ENCODE results near the gene MYO10.

DNA sequence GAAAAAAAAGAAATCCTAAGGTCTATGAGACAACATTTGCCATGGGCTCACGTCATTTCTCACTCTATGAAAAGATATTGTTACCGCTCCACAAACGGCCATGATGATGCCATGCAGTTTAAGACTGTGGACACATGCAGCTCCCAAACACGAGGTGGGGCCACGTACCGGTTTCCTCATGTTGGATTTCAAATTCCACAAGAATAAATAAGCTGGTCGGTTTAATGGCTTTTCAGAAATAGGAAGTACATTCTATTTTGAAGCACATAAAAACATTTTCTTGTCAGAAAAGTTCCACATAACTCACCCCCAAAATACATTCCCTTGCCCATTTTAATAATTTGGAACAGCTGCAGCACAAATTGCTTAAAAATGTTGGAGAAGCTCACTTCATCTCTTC, 130.6 kb downstream of the MYO10 start:
- TF ChIP-seq, protein P1, sequence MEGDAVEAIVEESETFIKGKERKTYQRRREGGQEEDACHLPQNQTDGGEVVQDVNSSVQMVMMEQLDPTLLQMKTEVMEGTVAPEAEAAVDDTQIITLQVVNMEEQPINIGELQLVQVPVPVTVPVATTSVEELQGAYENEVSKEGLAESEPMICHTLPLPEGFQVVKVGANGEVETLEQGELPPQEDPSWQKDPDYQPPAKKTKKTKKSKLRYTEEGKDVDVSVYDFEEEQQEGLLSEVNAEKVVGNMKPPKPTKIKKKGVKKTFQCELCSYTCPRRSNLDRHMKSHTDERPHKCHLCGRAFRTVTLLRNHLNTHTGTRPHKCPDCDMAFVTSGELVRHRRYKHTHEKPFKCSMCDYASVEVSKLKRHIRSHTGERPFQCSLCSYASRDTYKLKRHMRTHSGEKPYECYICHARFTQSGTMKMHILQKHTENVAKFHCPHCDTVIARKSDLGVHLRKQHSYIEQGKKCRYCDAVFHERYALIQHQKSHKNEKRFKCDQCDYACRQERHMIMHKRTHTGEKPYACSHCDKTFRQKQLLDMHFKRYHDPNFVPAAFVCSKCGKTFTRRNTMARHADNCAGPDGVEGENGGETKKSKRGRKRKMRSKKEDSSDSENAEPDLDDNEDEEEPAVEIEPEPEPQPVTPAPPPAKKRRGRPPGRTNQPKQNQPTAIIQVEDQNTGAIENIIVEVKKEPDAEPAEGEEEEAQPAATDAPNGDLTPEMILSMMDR (conservative IDR thresholded peaks at IDR 0.05) = no peak
- no peak for TF ChIP-seq ZFX (IDR thresholded peaks at IDR 0.05)

Measured in C4-2B (cell line).